Smooth muscle cell (in vitro differentiated cells): Measurements from ENCODE around the gene REPIN1. TPM values are rescaled to one million over a fixed set of nuclear protein-coding genes. Genes with fewer than 3 reads are reported as not detected.

Experiments
- DNase-seq: peaks from one replicate; lab custom pipeline; 2025; ENCODE audit not compliant: unreplicated experiment; lab: John Stamatoyannopoulos, UW
- H2AFZ ChIP-seq: fragments of 200-600 bp; sonication (generic); 2 replicates; pipeline ENCODE4 v1.6.0; 2016; ENCODE audit warnings: antibody characterized with exemption, low read depth, mild to moderate bottlenecking
- H3F3A ChIP-seq: fragments of 200-600 bp; sonication (generic); 2 replicates; pipeline ENCODE4 v1.6.0; 2017; ENCODE audit warnings: antibody characterized with exemption, low read depth
- H3K27ac ChIP-seq: fragments of 200-600 bp; sonication (generic); 2 replicates; pipeline ENCODE4 v1.5.1; 2016; ENCODE audit warnings: low read depth, mild to moderate bottlenecking
- H3K27me3 ChIP-seq: fragments of 200-600 bp; sonication (generic); 2 replicates; pipeline ENCODE4 v1.6.1; 2016; ENCODE audit warnings: low read depth, mild to moderate bottlenecking
- H3K36me3 ChIP-seq: fragments of 200-600 bp; sonication (generic); 2 replicates; pipeline ENCODE4 v1.5.1; 2016; ENCODE audit warnings: low read depth
- H3K4me1 ChIP-seq: fragments of 200-600 bp; sonication (generic); 2 replicates; pipeline ENCODE4 v1.5.1; 2016; ENCODE audit warnings: low read depth
- H3K4me2 ChIP-seq: fragments of 200-600 bp; sonication (generic); 2 replicates; pipeline ENCODE4 v1.6.0; 2016; ENCODE audit warnings: mild to moderate bottlenecking
- H3K4me3 ChIP-seq: fragments of 200-600 bp; sonication (generic); 2 replicates; pipeline ENCODE4 v1.5.1; 2016; ENCODE audit warnings: mild to moderate bottlenecking
- H3K79me2 ChIP-seq: fragments of 200-600 bp; sonication (generic); 2 replicates; pipeline ENCODE4 v1.6.0; 2016; ENCODE audit warnings: low read depth, mild to moderate bottlenecking
- H3K9ac ChIP-seq: fragments of 200-600 bp; sonication (generic); 2 replicates; pipeline ENCODE4 v1.6.0; 2016; ENCODE audit warnings: low read depth
- H3K9me3 ChIP-seq: fragments of 200-600 bp; sonication (generic); replicated peaks from 2 replicates; pipeline ENCODE4 v1.5.1; 2016; ENCODE audit warnings: low read depth
- H4K20me1 ChIP-seq: fragments of 200-600 bp; sonication (generic); 2 replicates; pipeline ENCODE4 v1.6.0; 2016; ENCODE audit warnings: low read depth
- CTCF ChIP-seq: fragments of 200-600 bp; sonication (generic); IDR thresholded peaks from 2 replicates; pipeline ENCODE4 v1.5.1; 2017; ENCODE audit warnings: borderline replicate concordance, mild to moderate bottlenecking, antibody characterized with exemption; ENCODE audit not compliant: insufficient read depth, poor library complexity, severe bottlenecking
- WGBS: methylation state at CpG from one replicate; pipeline ENCODE4 v1.1.7; 2016; ENCODE audit warnings: low lambda C conversion rate; 5-methylcytosine and 5-hydroxymethylcytosine counted together
- polyA plus RNA-seq: library from polyadenylated mRNA; unstranded; fragments of >200 nt; fragmentation: Nextera tagmentation; extraction: Ambion mirVana; gene quantifications from 2 replicates; pipeline ENCODE4 v1.2.1, GENCODE V29; 2016
- total RNA-seq: library from RNA; depleted of rRNA; stranded (reverse); fragments of >200 nt; gene quantifications from 2 replicates; pipeline ENCODE4 v1.2.3, GENCODE V29; 2014

REPIN1 gene
- total and polyA plus RNA-seq, 2 experiments from 2014 or later, result 55.5 to 60.9 TPM

GRCh38 chr7:150393325-150393724 lies 24.7 kb downstream of the REPIN1 start:
- Histone ChIP-seq H3K79me2 (peaks cover 4% of the 10 kb centered on the region), H3K4me2 (no peak overlapping the region), H3K9ac (no peak overlapping the region), H3F3A (peaks cover 3% of the 10 kb centered on the region), H3K9me3 (no peaks in the 10 kb centered on the region), H3K4me1 (no peaks in the 10 kb centered on the region), H3K27me3 (no peaks in the 10 kb centered on the region), H3K36me3 (no peaks in the 10 kb centered on the region), H3K27ac (no peak overlapping the region), H2AFZ (no peak overlapping the region), H4K20me1 (peaks cover 51% of the 10 kb centered on the region), H3K4me3 (no peak overlapping the region)
- DNase-seq, result no peak
- TF ChIP-seq CTCF, result no peak
- 98% methylated on average over 3 of the region's 3 CpGs for WGBS

- Histone ChIP-seq H3K27me3 (no peaks in the 10 kb centered on the region), H3K4me2 (no peak overlapping the region), H2AFZ (no peak overlapping the region), H3K79me2 (peaks cover 4% of the 10 kb centered on the region), H3K36me3 (no peaks in the 10 kb centered on the region), H3K9me3 (no peaks in the 10 kb centered on the region), H3K9ac (no peak overlapping the region), H3K4me3 (no peak overlapping the region), H4K20me1 (peaks cover 37% of the 10 kb centered on the region), H3K27ac (no peak overlapping the region), H3F3A (peaks cover 10% of the 10 kb centered on the region), H3K4me1 (peaks cover 17% of the 10 kb centered on the region)
- no peak for TF ChIP-seq CTCF
- WGBS, result 97% methylated on average over 20 of the region's 20 CpGs
- no peak for DNase-seq
These were observed 27.8 kb downstream of the REPIN1 start for GRCh38 chr7:150396426-150396825.

GRCh38 chr7:150396851-150397260 lies 28.2 kb downstream of the REPIN1 start:
- no peak for DNase-seq
- H3F3A ChIP-seq, result peaks cover 10% of the 10 kb centered on the region
- no peak overlapping the region for H3K27ac ChIP-seq
- peaks cover 4% of the 10 kb centered on the region for H3K79me2 ChIP-seq
- H3K4me1 ChIP-seq, result peaks cover 21% of the 10 kb centered on the region
- H3K9ac ChIP-seq, result no peak overlapping the region
- H3K36me3 ChIP-seq, result no peaks in the 10 kb centered on the region
- no peaks in the 10 kb centered on the region for H3K9me3 ChIP-seq
- H3K27me3 ChIP-seq, result no peaks in the 10 kb centered on the region
- WGBS, result 100% methylated on average over 18 of the region's 48 CpGs
- no peak overlapping the region for H3K4me3 ChIP-seq
- H3K4me2 ChIP-seq, result no peak overlapping the region
- H4K20me1 ChIP-seq, result peaks cover 35% of the 10 kb centered on the region
- H2AFZ ChIP-seq, result no peak overlapping the region
- no peak for TF ChIP-seq CTCF

GRCh38 chr7:150397346-150398107 lies 28.9 kb downstream of the REPIN1 start:
- TF ChIP-seq CTCF, result no peak
- Histone ChIP-seq H3F3A (peaks cover 10% of the 10 kb centered on the region), H2AFZ (no peak overlapping the region), H3K9me3 (no peaks in the 10 kb centered on the region), H3K27ac (no peak overlapping the region), H4K20me1 (peaks cover 28% of the 10 kb centered on the region), H3K4me2 (no peak overlapping the region), H3K4me1 (peaks cover 26% of the 10 kb centered on the region), H3K79me2 (peaks cover 4% of the 10 kb centered on the region), H3K4me3 (no peak overlapping the region), H3K27me3 (no peaks in the 10 kb centered on the region), H3K36me3 (no peaks in the 10 kb centered on the region), H3K9ac (no peak overlapping the region)
- 97% methylated on average over 78 of the region's 91 CpGs for WGBS
- DNase-seq, result no peak
